Mesothelial cell of epicardium (in vitro differentiated cells): ENCODE measurements around the gene ELMO3. TPM values are rescaled to one million over a fixed set of nuclear protein-coding genes. Genes with fewer than 3 reads are reported as not detected.
A peak's percentile ranks its signal among the peaks of the same experiment; 100 is the strongest.

Experiments used
- DNase-seq, 2 experiments: peaks; one replicate each; pipeline ENCODE4 v3.0.0; 2021; ENCODE audit warnings: low spot score in 2 of 2; ENCODE audit not compliant: unreplicated experiment in 2 of 2
- H3K27ac Mint-ChIP-seq: 2 replicates; pipeline ENCODE4 v1.8.0; 2021; ENCODE audit warnings: mixed read lengths
- H3K27me3 Mint-ChIP-seq: 2 replicates; pipeline ENCODE4 v1.8.0; 2021; ENCODE audit warnings: low read depth, mixed read lengths
- H3K36me3 Mint-ChIP-seq: 2 replicates; pipeline ENCODE4 v1.8.0; 2021; ENCODE audit warnings: mixed read lengths
- H3K4me1 Mint-ChIP-seq: 2 replicates; pipeline ENCODE4 v1.8.0; 2021; ENCODE audit warnings: mixed read lengths
- H3K4me3 Mint-ChIP-seq: 2 replicates; pipeline ENCODE4 v1.8.0; 2021; ENCODE audit warnings: mild to moderate bottlenecking, moderate library complexity, mixed read lengths
- H3K9me3 Mint-ChIP-seq: 2 replicates; pipeline ENCODE4 v1.8.0; 2021; ENCODE audit warnings: mixed read lengths
- total RNA-seq: library from RNA; stranded (reverse); gene quantifications from 3 replicates; pipeline ENCODE4 v1.2.1, GENCODE V29; 2021
- TF ChIP-seq, protein P1 (sequence below): fragments of 200-600 bp; sonication (generic); IDR thresholded peaks from one replicate; pipeline ENCODE4 v1.5.0; 2021; ENCODE audit warnings: antibody characterized with exemption; ENCODE audit not compliant: unreplicated experiment

Gene ELMO3
- total RNA-seq: 9.3 to 10.0 TPM (median 9.7 TPM) in 3 replicates

DNA sequence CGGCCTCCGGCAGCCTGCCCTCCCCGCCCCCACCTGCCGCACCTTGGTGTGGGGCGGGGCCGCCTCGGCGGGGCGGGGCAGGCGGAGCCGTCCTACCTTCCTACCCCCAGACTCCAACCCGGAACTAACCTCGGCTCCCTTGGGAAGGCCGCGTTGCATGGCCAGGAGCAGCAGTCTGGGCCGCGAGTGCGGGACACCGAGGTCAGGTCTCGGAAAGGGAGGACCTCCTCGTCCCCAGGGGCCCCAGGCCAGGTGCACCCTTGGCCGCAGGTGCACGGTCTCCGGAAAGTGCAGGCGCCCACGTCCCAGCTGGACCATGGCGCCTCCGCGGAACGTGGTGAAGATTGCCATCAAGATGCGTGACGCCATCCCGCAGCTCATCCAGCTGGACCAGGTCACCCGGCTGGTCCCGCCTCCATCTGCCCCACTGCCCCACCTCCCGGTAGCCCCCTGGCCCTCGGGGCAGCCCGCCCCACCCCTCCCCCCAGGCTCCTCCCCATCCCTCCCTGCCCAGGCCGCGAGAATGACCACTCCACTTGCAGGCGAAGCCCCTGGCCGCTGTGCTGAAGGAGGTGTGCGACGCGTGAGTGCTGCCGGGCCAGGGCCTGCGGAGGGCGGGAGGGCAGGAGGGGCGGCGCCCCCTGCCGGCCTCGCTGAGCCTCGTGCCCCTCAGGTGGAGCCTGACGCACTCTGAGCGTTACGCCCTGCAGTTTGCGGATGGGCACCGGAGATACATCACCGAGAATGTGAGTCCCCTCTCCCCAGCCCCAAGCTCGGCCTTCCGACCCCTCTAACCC is at the start of gene ELMO3:
Gene ELMO3 (plus strand): TSS at position 121 of the 797 bp plus-strand sequence. CDS start 196 bp downstream, at position 317.
- Mint-ChIP-seq H3K9me3 (no peaks in the 10 kb centered on the region), H3K36me3 (peaks cover 14% of the 10 kb centered on the region), H3K4me3 (peak within 1 kb of the TSS; percentile 69), H3K4me1 (peaks cover 6% of the 10 kb centered on the region), H3K27me3 (peaks cover 5% of the 10 kb centered on the region), H3K27ac (no peak within 1 kb of the TSS)
- TF ChIP-seq, protein P1, sequence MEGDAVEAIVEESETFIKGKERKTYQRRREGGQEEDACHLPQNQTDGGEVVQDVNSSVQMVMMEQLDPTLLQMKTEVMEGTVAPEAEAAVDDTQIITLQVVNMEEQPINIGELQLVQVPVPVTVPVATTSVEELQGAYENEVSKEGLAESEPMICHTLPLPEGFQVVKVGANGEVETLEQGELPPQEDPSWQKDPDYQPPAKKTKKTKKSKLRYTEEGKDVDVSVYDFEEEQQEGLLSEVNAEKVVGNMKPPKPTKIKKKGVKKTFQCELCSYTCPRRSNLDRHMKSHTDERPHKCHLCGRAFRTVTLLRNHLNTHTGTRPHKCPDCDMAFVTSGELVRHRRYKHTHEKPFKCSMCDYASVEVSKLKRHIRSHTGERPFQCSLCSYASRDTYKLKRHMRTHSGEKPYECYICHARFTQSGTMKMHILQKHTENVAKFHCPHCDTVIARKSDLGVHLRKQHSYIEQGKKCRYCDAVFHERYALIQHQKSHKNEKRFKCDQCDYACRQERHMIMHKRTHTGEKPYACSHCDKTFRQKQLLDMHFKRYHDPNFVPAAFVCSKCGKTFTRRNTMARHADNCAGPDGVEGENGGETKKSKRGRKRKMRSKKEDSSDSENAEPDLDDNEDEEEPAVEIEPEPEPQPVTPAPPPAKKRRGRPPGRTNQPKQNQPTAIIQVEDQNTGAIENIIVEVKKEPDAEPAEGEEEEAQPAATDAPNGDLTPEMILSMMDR: peak; percentile 60
- peak in 1 of 2 experiments; percentile 47 for DNase-seq

- Mint-ChIP-seq H3K9me3 (no peaks in the 10 kb centered on the region), H3K27me3 (peaks cover 30% of the 10 kb centered on the region), H3K27ac (no peak overlapping the region), H3K4me3 (peak overlapping the region; percentile 54), H3K4me1 (peaks cover 5% of the 10 kb centered on the region), H3K36me3 (peaks cover 18% of the 10 kb centered on the region)
- TF ChIP-seq, protein P1: peak; percentile 8
- no peak for DNase-seq
Observed at GRCh38 chr16:67149276-67150046, 49.5 kb upstream of the ELMO3 start.

GRCh38 chr16:67150047-67150832 is 48.7 kb upstream of the ELMO3 start:
- no peak overlapping the region for H3K27ac Mint-ChIP-seq
- DNase-seq: no peak

GRCh38 chr16:67150833-67151396 is 48.0 kb upstream of the ELMO3 start, which contains the start of gene B3GNT9:
Gene B3GNT9 (minus strand): TSS chr16:67150998. CDS start chr16:67150485, 513 bp downstream.
- DNase-seq: peak in 1 of 2 experiments; percentile 73
- Mint-ChIP-seq H3K27me3 (peaks cover 43% of the 10 kb centered on the region), H3K36me3 (peaks cover 10% of the 10 kb centered on the region), H3K4me3 (peak within 1 kb of the TSS; percentile 77), H3K4me1 (peaks cover 8% of the 10 kb centered on the region), H3K27ac (peak within 1 kb of the TSS; percentile 66), H3K9me3 (no peaks in the 10 kb centered on the region)
- TF ChIP-seq, protein P1: no peak

More at GRCh38 chr16:67150047-67150832, 48.7 kb upstream of the ELMO3 start:
- TF ChIP-seq, protein P1: no peak
- Mint-ChIP-seq H3K27me3 (peaks cover 36% of the 10 kb centered on the region), H3K9me3 (no peaks in the 10 kb centered on the region), H3K4me1 (peaks cover 7% of the 10 kb centered on the region), H3K36me3 (peaks cover 11% of the 10 kb centered on the region), H3K4me3 (peak overlapping the region; percentile 77)
